Stimulated activated CD4-positive, alpha-beta T cell treated with anti-CD3 and anti-CD28 coated beads, TNF-alpha, amount 100 ng/mL, for 1 hour (primary cell): Measurements from ENCODE around the gene FAM222B.
"Not testable (repeated sequence)": the region's sequence is repeated elsewhere in the genome, so short reads cannot be mapped to it uniquely, and the experiment has no call there.

Experiments used
- DNase-seq, 3 donors: peaks; one replicate each; pipeline ENCODE4 v3.0.0-alpha.2; 2020; ENCODE audit warnings: low read depth in 3 of 3, low spot score in 1 of 3

The FAM222B gene

GRCh38 chr17:28842282-28843012 lies at the start of gene FAM222B:
Gene FAM222B, minus strand, starts transcription at chr17:28842790. Its CDS starts 76,123 bp downstream, at chr17:28766667.
- peak; percentile 66 to 80 (median 72) for DNase-seq

- DNase-seq, result no peak
Measured at GRCh38 chr17:28892024-28892423, 49.4 kb upstream of the FAM222B start.

GRCh38 chr17:28891201-28891600 lies 48.6 kb upstream of the FAM222B start:
- no peak for DNase-seq

GRCh38 chr17:28889996-28890395 lies 47.4 kb upstream of the FAM222B start:
- no peak for DNase-seq

- no peak for DNase-seq
Measured at GRCh38 chr17:28888832-28889231, 46.2 kb upstream of the FAM222B start.

GRCh38 chr17:28887871-28888471 lies 45.4 kb upstream of the FAM222B start:
- DNase-seq, result no peak

GRCh38 chr17:28885951-28886350 lies 43.4 kb upstream of the FAM222B start:
- DNase-seq, result no peak

- DNase-seq, result no peak
Measured at GRCh38 chr17:28885363-28885762, 42.8 kb upstream of the FAM222B start.

GRCh38 chr17:28883967-28884702 lies 41.5 kb upstream of the FAM222B start:
- no peak for DNase-seq

- DNase-seq, result no peak
Measured at GRCh38 chr17:28882154-28882895, 39.7 kb upstream of the FAM222B start.

- DNase-seq, result no peak
Measured at GRCh38 chr17:28881533-28882056, 39.0 kb upstream of the FAM222B start.

GRCh38 chr17:28880572-28880945 lies 38.0 kb upstream of the FAM222B start:
- DNase-seq, result no peak

- DNase-seq, result no peak
Measured at GRCh38 chr17:28879886-28880571, 37.4 kb upstream of the FAM222B start.

GRCh38 chr17:28878981-28879380 lies 36.4 kb upstream of the FAM222B start:
- no peak for DNase-seq

- no peak for DNase-seq
Measured at GRCh38 chr17:28878158-28878910, 35.7 kb upstream of the FAM222B start.

GRCh38 chr17:28877150-28877711 lies 34.6 kb upstream of the FAM222B start:
- not testable (repeated sequence) for DNase-seq

GRCh38 chr17:28875848-28876550 lies 33.4 kb upstream of the FAM222B start:
- no peak for DNase-seq

- DNase-seq, result no peak
Measured at GRCh38 chr17:28874750-28875149, 32.2 kb upstream of the FAM222B start.

- DNase-seq, result no peak
Measured at GRCh38 chr17:28873839-28874238, 31.2 kb upstream of the FAM222B start.
